Rectal smooth muscle tissue (tissue), 1 donor: ENCODE results near the gene SSR2.

Experiments
- H3K27ac ChIP-seq: one replicate; pipeline ENCODE4 v1.7.0; 2013; ENCODE audit warnings: low read depth, low read length, inconsistent platforms
- H3K27me3 ChIP-seq: one replicate; pipeline ENCODE4 v1.7.0; 2013; ENCODE audit warnings: low read length; ENCODE audit not compliant: control insufficient read depth, insufficient read depth
- H3K36me3 ChIP-seq: one replicate; pipeline ENCODE4 v1.7.0; 2013; ENCODE audit warnings: low read length; ENCODE audit not compliant: control insufficient read depth, insufficient read depth
- H3K4me1 ChIP-seq: one replicate; pipeline ENCODE4 v1.7.0; 2013; ENCODE audit warnings: low read length; ENCODE audit not compliant: control insufficient read depth, insufficient read depth
- H3K4me3 ChIP-seq: one replicate; pipeline ENCODE4 v1.7.0; 2013; ENCODE audit warnings: low read length
- H3K9ac ChIP-seq: one replicate; pipeline ENCODE4 v1.7.0; 2013; ENCODE audit warnings: low read length

The SSR2 gene

DNA sequence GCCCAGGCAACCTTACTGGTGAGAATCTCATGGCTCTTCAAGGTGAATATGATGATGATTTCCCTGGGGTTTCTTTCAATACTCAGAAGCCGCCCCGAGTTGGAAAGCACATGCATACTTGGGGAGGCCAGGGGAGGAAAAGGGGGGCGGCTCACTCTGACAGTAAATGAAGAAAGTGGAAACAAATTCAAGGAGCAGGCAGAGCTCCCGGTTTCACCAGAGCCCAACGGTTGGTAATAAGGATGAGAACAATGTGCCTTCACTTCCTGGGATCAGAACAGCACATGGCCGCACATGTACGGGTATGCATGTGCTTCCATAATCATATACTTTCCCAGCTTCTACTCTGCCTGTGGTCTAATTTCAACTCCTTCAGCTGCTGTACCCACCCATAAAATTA, 38.6 kb downstream of the SSR2 start:
- Histone ChIP-seq H3K36me3 (no peaks in the 10 kb centered on the region), H3K4me1 (peaks cover 22% of the 10 kb centered on the region), H3K9ac (no peak overlapping the region), H3K27ac (no peak overlapping the region), H3K4me3 (no peak overlapping the region), H3K27me3 (no peaks in the 10 kb centered on the region)

DNA sequence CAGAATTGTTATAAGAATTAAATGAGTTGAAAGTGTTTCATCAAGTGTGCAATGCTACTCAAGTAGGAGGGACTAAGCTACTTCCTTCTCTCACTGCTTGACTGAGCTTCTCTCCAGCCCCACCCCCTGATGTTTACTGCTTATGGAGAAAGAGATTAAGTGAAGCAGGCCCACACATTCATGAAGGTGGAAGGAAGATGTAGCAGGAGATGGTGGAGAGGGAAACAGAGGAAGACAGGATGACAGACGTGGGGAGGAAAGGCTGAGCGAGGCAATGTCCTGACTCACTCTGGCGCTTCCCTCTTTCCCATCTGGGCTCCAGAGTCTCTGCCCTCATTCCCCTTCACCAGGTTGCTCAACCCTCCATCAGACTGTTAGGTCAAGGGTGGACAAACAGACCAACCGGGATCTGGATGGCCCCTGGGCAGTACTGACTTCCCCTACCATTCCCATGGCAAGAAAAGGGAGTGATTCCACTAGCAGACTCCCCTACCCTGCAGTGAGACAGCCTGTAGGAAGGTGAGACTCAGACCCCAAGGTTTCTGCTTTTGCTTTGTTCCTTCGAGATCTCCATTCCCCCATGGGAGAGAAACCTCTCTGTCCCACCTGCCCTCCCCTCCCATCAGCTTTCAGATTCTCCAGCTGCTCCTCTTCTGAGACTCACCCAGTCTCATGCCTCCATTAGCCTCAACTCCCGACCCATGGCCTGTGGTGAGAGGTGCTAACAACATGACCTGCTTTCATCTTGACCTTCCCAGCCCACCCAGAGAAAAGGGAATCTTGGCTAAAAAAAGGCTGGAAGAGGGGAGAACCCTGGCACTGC, 39.3 kb downstream of the SSR2 start:
- H3K27me3 ChIP-seq: no peaks in the 10 kb centered on the region
- no peak overlapping the region for H3K27ac ChIP-seq
- H3K4me3 ChIP-seq: peak overlapping the region; percentile 16
- peak overlapping the region; percentile 1 for H3K9ac ChIP-seq
- H3K4me1 ChIP-seq: peaks cover 24% of the 10 kb centered on the region
- no peaks in the 10 kb centered on the region for H3K36me3 ChIP-seq

DNA sequence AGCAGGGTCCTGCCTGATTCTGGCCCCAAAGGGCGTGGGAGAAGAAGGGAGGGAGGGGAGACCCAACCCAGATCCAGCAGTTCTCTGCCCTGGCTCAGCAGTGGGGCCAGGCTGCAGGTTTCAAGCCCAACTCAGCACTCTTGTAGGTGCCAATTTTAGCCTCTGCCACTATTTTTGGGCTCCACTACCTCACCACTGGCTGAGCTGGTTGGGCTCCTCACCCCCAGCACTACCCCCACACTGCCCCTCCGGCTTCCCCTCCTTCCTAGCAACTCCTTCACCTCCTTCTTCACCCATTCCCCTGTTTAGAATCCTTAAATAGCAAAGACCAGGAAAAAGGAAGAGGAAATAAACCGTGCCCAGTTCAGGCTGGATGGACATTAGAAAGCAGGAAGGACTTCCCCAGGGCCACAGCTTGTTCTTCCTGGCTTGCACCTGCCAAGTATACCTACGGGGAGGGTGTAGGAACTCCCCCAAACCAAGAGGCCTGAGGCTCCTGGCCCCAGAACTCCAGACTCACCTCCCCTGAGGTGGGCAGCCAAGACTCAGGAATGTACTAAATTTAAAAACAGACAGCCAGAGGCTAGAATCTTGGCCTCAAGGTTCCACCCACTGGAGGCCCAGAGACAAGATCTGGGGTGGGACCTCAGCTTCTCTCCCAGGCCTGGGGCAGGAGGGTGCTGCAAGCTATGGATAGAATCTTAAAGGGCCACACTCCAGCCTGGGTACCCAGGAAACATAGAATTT, 41.0 kb downstream of the SSR2 start:
- Histone ChIP-seq H3K27ac (peak overlapping the region; percentile 57), H3K4me3 (peak overlapping the region; percentile 86), H3K27me3 (no peaks in the 10 kb centered on the region), H3K9ac (peak overlapping the region; percentile 29), H3K36me3 (no peaks in the 10 kb centered on the region), H3K4me1 (peaks cover 39% of the 10 kb centered on the region)

DNA sequence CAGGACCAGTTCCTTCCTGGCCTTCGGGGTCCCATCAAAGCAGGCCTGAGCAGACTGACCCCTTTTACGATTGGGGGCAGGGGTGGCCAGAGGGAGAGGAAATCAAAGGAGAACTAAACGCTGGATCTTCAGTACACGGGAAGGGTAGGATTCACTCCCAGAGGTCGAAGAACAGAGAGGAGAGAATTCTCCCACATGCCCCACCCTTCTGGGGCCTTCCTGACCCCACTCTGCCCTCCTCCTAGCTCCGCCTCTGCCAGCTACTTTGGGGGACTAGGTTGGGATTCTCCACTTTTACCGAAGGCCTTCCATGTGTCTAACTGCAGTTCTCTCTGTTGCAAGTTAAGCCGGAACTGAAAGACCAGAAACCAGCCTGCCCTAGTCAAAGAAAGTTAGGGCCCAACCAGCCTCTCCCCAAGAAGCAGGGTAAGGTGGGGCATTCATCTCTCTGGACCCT, 41.8 kb downstream of the SSR2 start:
- H3K27me3 ChIP-seq: no peaks in the 10 kb centered on the region
- peaks cover 47% of the 10 kb centered on the region for H3K4me1 ChIP-seq
- peak overlapping the region; percentile 29 for H3K9ac ChIP-seq

DNA sequence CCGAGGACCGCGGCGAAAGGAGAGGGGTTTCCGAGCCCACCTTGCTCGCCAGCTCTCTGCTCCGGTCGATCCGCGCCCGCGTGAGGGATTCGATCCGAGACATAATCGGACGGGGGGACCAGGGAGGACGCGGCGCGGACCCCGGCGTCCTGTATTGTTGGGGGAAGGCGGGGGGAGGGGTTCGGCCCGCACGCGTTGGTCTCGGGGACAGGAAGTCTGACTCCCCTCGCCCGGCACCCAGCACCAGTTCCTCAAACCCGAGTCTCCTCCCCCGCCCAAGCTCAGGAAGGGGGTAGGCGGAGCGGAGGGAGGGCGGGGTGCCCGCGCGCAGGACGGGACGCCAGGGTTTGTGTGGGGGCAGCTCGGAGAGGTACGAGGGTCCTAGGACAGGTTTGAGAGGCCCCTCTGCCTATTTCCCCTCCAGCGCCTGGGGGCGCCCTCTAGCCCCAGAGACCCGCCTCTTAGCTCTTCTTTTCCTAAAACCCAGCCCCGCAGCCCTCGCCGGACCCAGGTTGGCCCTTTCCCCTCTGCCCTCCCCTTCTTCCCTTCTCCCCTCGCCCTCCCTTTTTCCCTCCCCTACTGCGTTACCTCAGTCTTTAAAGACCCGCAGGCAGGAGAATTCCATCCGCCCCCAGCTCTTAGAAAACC, 42.3 kb downstream of the SSR2 start, which contains the start of gene ARHGEF2:
Gene ARHGEF2, minus strand, starts transcription at position 223 of the 648 bp plus-strand sequence. Its CDS starts 120 bp downstream, at position 103.
- peaks cover 48% of the 10 kb centered on the region for H3K4me1 ChIP-seq

More for the DNA sequence above, 41.8 kb downstream of the SSR2 start:
- Histone ChIP-seq H3K4me3 (peak overlapping the region; percentile 86), H3K27ac (peak overlapping the region; percentile 57), H3K36me3 (no peaks in the 10 kb centered on the region)

DNA sequence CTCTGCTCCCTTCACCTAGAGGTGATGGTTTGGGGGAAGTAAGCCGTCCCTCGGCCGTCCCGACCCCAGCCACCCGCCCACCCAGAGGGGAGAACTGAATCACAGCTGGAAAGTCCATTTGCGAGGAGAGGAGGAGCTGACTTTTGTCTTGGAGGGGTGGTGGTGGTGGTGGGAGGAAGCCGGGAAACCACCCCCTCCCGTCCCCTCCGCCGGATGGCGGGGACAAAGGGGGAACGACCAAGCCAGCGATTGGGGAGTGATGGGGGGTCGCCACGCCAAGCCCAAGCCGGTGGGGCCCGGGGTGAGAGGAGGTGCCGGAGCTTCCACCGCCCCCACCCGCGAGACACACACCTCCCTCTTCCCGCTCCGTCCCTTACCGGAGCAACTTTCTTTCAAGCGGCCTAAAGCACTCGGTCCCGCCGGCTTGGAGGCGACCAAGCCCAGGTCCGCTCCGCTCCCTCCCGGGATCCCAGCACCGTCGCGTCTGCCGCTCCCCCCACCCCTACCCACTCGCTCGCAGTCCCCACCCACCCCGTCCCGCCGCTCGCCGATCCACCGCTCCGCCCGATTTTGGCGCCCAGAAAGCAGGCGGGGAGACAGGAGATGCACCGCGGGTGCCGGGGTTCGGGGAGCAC, 42.9 kb downstream of the SSR2 start:
- Histone ChIP-seq H3K4me3 (peak overlapping the region; percentile 86), H3K27me3 (no peaks in the 10 kb centered on the region), H3K9ac (peak overlapping the region; percentile 76), H3K36me3 (no peaks in the 10 kb centered on the region), H3K4me1 (peaks cover 48% of the 10 kb centered on the region), H3K27ac (peak overlapping the region; percentile 57)

More for the DNA sequence above, 42.3 kb downstream of the SSR2 start, which contains the start of gene ARHGEF2:
- peak within 1 kb of the TSS; percentile 86 for H3K4me3 ChIP-seq
- no peaks in the 10 kb centered on the region for H3K36me3 ChIP-seq
- H3K27ac ChIP-seq: peak within 1 kb of the TSS; percentile 57
- no peaks in the 10 kb centered on the region for H3K27me3 ChIP-seq
- H3K9ac ChIP-seq: peak within 1 kb of the TSS; percentile 76

DNA sequence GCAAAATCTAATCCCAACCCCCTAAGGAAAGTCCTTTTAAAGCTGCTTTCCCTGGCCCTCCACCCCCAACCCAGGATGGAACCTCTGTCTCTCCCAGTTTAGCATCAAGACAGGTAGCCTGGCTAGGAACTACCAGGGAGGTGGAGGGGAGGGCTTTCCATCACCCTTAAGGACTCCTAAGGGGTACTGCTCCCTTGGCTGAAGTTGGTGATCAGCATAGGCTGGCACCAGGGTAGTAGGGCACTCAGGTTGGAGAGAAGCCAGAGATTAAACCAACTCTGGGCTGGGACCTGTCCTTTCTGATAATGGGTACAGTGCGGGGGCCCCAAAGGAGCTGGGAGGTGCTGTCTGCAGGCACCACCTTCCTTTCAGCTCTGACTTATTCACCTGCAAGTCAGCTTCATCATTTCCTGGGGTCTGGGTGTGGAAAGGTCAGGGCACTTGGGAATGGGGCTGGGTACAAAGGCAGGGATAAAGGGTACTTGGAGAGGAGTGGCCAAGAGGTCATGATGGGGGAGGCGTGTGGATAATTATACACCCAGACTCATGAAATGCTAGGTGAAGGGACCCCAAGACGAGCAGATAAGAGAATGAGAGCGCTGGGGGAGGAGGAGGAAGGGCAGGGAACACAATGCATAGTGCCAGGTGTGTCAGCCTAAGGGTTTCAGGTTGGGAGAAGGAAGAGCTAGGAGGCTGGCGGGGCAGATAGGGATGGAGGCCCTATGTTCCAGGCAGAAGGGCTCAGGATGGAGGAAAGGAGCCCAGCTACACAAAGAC, 43.6 kb downstream of the SSR2 start:
- Histone ChIP-seq H3K27ac (peak overlapping the region; percentile 57), H3K4me1 (peaks cover 48% of the 10 kb centered on the region), H3K36me3 (no peaks in the 10 kb centered on the region), H3K9ac (peak overlapping the region; percentile 45), H3K27me3 (no peaks in the 10 kb centered on the region), H3K4me3 (peak overlapping the region; percentile 86)

DNA sequence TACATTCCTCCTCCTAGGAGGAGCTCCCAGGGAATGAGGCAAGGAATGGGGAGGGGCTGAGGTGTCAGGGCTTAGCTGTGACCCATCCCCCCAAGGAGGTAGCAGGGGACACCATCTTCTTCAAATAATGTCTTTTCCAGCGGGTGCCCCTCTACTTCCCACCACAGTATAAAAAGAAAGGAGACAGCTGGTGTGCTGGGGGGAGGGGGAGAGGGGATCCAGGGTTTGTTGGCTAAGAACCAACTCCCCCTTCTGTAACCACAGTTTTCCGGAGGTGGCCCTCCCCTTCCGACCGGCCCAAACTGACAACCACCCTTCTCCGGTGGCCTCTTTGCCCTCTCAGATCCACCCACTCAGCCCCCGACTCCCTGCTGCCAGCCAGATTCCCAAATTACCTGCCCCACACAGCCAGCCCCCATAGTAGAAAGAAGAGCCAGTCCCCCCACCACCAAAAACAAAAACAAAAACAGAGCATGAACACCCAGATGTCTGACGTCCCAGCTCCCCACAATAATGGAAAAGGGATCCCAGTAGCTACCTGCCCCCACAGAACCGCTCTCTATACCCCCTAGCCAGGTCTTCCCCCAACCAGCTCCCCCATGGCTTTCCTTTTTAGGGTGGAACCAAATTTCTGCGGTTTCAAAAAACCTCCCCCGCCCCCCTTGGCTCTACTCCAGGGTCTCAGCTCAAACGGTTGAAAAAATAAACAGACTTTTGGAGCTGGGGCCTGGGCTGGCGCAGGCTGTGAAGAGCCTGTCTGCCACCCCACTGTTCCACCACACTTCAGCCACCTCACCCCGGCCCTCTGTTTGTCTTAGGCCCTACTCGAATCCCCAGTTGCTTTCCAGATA, 44.5 kb downstream of the SSR2 start:
- H3K27me3 ChIP-seq: no peaks in the 10 kb centered on the region
- peaks cover 47% of the 10 kb centered on the region for H3K4me1 ChIP-seq
- peak overlapping the region; percentile 57 for H3K27ac ChIP-seq
- H3K9ac ChIP-seq: peak overlapping the region; percentile 53
- H3K4me3 ChIP-seq: peak overlapping the region; percentile 86
- no peaks in the 10 kb centered on the region for H3K36me3 ChIP-seq

DNA sequence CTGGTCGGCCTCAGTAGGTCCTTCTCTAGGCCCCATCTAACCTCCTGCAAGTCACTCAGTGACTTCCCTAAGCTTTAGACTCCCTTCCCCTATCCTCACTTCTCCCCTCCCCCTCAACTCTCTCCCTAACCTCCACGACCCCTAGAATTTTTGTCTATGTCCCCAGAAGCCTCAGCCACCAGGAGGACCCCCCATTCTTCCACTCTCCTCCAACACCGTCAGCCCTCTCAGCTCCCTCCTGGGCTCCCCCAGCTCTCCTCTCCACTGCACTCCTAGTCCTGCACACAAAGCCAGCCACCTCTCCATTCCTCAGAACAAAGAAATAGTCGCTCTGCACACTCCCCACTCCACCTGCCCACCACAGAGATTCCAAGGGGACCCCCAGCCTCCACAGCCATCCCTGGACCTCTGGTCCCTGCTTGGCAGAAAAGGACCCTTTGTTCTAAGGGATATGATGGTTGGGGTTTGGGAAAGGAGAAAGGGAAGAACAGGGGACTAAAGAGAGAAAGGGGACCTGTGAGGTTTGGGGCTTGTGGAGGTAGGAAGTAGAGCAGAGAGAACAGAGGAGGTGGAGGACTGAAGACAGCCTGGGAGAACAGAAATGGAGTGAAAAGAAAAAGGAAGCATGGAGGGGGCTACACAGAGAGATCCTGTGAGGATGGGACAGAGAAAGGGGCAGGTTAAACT, 45.2 kb downstream of the SSR2 start:
- H3K27ac ChIP-seq: peak overlapping the region; percentile 57
- no peaks in the 10 kb centered on the region for H3K36me3 ChIP-seq
- H3K27me3 ChIP-seq: no peaks in the 10 kb centered on the region
- peak overlapping the region; percentile 53 for H3K9ac ChIP-seq
- H3K4me3 ChIP-seq: peak overlapping the region; percentile 86
- H3K4me1 ChIP-seq: peaks cover 49% of the 10 kb centered on the region

DNA sequence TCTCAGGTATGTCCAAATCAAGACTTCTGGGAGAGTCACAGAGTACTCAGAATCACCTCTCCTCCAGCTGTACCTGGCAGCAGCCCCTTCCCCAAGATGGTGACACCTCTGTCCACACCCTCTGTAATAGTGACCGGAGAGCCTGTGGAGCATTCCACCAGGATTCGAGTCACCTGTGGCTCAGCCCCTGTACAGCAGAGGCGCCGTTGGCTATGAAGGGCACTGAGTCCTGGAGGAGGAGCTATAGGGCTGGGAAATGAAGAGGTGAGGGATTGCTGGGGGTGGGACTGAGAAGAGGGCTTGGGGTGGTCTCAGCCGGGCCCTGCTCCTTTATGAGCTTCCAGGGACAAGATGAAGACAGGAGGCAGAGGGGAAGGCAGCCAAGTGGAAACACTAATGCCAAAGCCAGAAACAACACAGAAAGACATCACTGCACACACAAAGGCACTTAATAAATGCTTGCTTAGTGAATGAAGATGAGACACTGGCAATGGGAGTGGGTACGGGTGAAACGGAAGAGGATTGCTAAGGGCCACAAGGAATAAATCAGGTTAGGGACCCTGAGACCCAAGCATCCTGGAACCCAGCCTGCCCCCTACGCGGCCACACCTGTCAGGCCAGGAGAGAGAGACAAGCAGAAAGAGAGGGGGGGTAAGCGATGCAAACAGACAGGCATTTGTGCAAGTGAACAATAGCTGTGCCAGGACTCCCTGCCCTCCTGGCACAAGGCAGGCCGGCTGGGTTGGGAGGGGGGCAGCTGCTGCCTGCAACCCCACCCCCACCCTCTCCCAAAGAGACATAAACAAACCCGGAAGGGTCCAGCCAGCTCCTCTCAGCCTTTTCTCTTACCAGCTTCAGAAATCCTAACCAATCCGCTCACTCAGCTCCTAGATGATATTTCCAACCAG, 46.3 kb downstream of the SSR2 start:
- peak overlapping the region; percentile 86 for H3K4me3 ChIP-seq
- no peak overlapping the region for H3K9ac ChIP-seq
- no peaks in the 10 kb centered on the region for H3K36me3 ChIP-seq
- peaks cover 40% of the 10 kb centered on the region for H3K4me1 ChIP-seq
- H3K27ac ChIP-seq: peak overlapping the region; percentile 57
- no peaks in the 10 kb centered on the region for H3K27me3 ChIP-seq
